D341Med (cell line): ENCODE measurements around the gene MRPL32.

Experiments
- DNase-seq: peaks from one replicate; pipeline ENCODE4 v3.0.0; 2012; ENCODE audit warnings: low spot score

MRPL32 gene

GRCh38 chr7:42964849-42965805 is 33.0 kb downstream of the MRPL32 start:
- DNase-seq: no peak

DNA sequence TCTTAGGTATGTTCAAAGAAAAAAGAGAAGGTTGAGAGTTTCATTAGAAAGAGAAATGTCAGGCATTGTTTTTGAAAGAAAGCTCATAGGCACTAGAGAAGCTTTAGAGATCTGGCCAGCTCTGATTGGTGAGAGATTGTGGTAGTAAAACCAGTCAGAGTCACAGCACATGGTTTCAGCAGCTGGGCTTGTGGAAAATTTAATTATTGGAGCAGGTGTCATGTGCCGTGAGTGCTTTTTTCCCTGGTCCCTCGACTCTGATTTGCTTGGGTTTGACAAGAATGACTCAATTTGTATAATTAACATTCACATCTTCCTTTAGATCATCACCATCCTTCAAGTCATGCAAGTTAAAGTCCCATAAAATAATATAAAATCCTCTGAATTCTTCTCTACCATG is 35.2 kb downstream of the MRPL32 start:
- DNase-seq: no peak

DNA sequence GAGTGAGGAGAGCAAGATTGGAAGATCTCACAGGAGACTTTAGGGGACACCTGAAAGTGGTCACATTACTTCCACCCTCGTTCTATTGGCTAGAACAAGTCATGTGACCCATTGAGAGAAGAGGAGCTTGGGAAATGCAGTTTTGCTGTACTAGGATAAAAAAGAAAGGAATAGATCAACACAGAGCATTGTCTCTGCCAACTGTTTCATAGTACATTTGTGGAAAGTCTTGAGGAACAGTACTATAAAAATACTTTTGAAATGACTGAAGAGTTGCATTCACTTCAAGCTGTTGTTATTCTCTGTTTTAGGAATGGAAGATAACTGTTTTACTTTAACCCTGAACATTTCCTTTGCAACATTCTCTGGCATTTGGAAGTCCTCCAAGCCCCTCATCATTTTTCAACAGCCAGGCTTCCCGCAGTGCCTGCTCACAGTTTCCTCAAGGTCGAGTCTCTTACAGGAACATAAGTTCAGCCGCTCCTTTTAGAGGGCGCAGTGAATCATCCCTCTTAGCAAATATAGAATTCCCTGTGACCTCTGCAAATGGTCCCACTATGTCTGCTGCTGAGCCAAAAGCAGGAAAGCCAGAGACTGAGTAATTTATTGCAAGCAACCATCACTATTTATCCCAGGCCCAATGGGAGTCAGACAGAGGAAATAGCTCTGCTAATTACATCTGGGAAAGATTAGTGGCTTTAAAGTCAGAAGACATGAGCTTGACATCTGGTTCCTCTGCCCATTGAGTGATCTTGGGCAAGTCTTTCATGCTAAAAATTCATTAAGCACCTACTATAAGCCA is 40.7 kb downstream of the MRPL32 start:
- no peak for DNase-seq

DNA sequence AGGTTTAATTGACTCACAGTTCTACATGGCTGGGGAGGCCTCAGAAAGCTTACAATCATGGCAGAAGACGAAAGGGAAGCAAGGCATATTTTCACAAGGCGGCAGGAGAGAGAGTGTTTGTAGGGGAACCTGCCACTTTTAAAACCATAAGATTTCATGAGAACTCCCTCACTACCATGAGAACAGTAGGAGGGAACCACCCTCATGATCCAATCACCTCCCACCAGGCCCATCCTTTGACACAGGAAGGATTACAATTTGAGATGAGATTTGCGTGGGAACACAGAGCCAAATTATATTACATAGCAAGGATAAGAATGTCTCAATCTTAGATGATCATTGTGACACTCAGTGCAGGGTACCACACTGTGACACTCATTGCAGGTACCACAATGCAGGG is 44.2 kb downstream of the MRPL32 start:
- no peak for DNase-seq

GRCh38 chr7:42978496-42978895 is 46.3 kb downstream of the MRPL32 start:
- DNase-seq: no peak

DNA sequence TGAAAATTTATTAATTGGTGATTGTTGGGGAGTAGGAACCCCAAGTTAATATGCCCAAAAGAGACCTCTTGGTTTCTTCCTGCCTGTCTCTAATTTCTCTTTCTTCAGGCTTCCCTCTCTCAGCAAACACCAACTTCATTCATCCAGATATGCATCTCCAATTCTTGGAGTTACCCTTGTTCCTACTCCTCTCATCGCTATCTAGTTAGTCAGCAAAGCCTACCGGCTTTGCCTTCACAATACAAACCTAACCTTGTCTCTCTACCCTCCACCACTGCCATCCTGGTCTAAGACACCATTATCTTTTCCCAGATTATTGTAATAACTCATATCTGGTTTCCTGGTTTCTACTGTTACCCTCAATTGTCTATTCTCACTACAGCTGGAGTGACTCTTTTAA is 47.9 kb downstream of the MRPL32 start:
- no peak for DNase-seq

DNA sequence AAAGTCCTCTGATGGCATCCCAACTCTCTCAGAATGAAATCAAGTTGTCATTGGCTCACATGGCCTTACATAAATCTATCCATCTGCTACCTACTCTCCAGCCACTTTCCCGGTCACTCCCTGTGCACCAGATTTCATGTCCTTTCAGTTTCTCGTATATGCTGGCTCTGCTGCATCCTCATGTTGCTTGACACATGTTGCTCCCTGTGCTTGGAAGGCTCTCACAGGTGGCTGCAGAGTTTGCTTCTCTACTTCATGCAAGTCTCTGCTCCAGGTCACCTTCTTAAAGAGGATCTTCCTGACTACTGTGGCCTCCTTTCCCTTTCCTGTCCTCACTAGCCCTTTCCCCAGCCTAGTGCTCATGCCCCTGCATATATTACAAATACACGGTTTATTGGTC is 48.3 kb downstream of the MRPL32 start:
- DNase-seq: no peak

DNA sequence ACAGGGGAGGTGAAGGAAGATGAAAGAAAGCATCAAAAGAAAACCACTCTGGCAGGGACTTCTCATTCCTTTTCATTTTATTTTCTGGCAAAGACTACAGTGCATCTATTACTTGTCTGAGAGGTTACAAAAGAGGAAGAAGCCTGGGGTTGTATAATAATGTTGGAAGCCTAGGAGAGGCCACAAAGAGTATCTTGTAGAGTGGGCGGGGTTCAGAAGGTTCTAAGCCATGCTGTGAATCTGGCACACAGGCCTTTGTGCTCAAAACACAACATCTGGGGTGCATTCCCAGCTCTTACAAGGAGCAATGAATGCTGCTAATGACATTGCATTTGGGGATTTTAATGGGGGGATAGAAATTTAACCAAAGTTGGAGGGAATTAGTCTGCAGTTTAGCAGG is 49.4 kb downstream of the MRPL32 start:
- DNase-seq: no peak

DNA sequence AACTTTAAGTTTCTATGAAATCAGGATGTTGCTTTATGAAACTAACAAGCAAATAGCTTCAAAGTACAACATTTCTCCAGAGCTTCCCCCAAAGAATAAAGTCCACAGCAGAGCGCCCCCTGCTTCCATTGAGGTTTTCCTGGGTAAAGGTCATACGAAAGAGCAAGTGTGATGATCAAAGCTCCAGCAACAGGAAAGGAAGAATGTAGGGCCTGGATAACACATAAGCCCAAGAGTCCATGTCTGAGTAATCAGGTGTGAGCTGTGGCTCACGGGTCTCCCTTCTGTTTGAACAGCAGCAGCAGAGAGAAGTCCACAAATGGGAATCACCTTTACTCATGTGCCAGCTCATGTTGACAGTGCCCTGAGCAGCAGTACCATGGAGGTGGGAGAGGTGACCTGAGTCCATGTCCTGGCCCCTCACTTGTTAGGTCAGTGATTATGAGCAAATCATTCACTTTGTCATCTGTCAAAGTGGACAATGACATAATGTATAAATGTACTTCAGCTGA is 50.5 kb downstream of the MRPL32 start:
- DNase-seq: no peak

GRCh38 chr7:42984137-42984536 is 52.0 kb downstream of the MRPL32 start:
- DNase-seq: no peak

- DNase-seq: no peak
Observed at GRCh38 chr7:42986213-42986612, 54.0 kb downstream of the MRPL32 start.

GRCh38 chr7:42986781-42987248 is 54.6 kb downstream of the MRPL32 start:
- DNase-seq: no peak
